ENCODE results near the gene PCARE.

The PCARE gene

DNA sequence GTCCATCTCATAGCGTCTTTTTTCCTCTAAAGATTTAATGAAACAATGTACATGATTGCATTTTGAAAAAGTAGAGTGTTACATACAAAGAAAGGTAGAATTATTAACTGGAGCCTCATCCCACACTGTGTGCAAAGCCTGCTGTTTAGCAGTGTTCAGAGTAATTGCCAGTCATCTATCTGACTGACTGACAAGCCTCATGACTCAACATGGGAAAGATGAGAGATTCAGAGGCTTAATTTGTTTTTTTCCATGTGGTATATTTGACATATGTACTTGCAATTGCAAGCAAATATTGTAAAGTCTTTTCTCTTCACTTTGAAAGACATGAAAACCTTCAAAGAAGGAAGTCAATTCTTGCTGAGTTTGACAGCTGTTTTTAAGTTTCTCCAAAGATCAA lies 14.7 kb downstream of the PCARE start:
- no peaks in the 10 kb centered on the region for H3F3A ChIP-seq (ENCODE audit: insufficient read depth, low read length)
- H3K9ac ChIP-seq (ENCODE audit: low read length), result no peak overlapping the region
- H4K20me1 ChIP-seq (ENCODE audit: insufficient read depth, low read length), result no peaks in the 10 kb centered on the region
- no peak overlapping the region for H3K27ac ChIP-seq (ENCODE audit: low read length)
- no peaks in the 10 kb centered on the region for H3K36me3 ChIP-seq (replicated peaks; ENCODE audit: insufficient read depth, low read length)
- DNase-seq, result no peak
- no peaks in the 10 kb centered on the region for H3K27me3 ChIP-seq (replicated peaks; ENCODE audit: insufficient read depth, low read length)
- H2AFZ ChIP-seq (ENCODE audit: low read length), result no peak overlapping the region
- H3K79me2 ChIP-seq (ENCODE audit: low read length), result no peaks in the 10 kb centered on the region
- no peaks in the 10 kb centered on the region for H3K9me3 ChIP-seq (replicated peaks; ENCODE audit: insufficient read depth, low read length)
- H3K4me3 ChIP-seq (ENCODE audit: low read length), result no peak overlapping the region
- no peaks in the 10 kb centered on the region for H3K4me1 ChIP-seq (ENCODE audit: low read length)
- TF ChIP-seq EZH2phosphoT487 (IDR thresholded peaks at IDR 0.05; ENCODE audit: low read length), result no peak
- no peak overlapping the region for H3K4me2 ChIP-seq (ENCODE audit: low read depth, low read length)
- no peaks in the 10 kb centered on the region for H3K9me2 ChIP-seq (replicated peaks; ENCODE audit: insufficient read depth, low read length)

- no peak overlapping the region for H3K9ac ChIP-seq (ENCODE audit: low read length)
- no peaks in the 10 kb centered on the region for H3K9me2 ChIP-seq (replicated peaks; ENCODE audit: insufficient read depth, low read length)
- H2AFZ ChIP-seq (ENCODE audit: low read length), result no peak overlapping the region
- H3F3A ChIP-seq (ENCODE audit: insufficient read depth, low read length), result no peaks in the 10 kb centered on the region
- no peaks in the 10 kb centered on the region for H3K9me3 ChIP-seq (replicated peaks; ENCODE audit: insufficient read depth, low read length)
- no peaks in the 10 kb centered on the region for H3K27me3 ChIP-seq (replicated peaks; ENCODE audit: insufficient read depth, low read length)
- no peak overlapping the region for H3K27ac ChIP-seq (ENCODE audit: low read length)
- H3K4me3 ChIP-seq (ENCODE audit: low read length), result no peak overlapping the region
- H3K36me3 ChIP-seq (replicated peaks; ENCODE audit: insufficient read depth, low read length), result no peaks in the 10 kb centered on the region
- H3K4me1 ChIP-seq (ENCODE audit: low read length), result no peaks in the 10 kb centered on the region
- H4K20me1 ChIP-seq (ENCODE audit: insufficient read depth, low read length), result no peaks in the 10 kb centered on the region
- H3K79me2 ChIP-seq (ENCODE audit: low read length), result no peaks in the 10 kb centered on the region
- no peak for DNase-seq
- H3K4me2 ChIP-seq (ENCODE audit: low read depth, low read length), result no peak overlapping the region
- TF ChIP-seq EZH2 (optimal IDR thresholded peaks at IDR 0.05; ENCODE audit: low read depth, low read length), result no peak
- no peak for TF ChIP-seq EZH2phosphoT487 (IDR thresholded peaks at IDR 0.05; ENCODE audit: low read length)
- no peak for TF ChIP-seq CTCF (IDR thresholded peaks at IDR 0.05; ENCODE audit: low read length)
Measured at GRCh38 chr2:29057006-29057405, 17.3 kb downstream of the PCARE start.

DNA sequence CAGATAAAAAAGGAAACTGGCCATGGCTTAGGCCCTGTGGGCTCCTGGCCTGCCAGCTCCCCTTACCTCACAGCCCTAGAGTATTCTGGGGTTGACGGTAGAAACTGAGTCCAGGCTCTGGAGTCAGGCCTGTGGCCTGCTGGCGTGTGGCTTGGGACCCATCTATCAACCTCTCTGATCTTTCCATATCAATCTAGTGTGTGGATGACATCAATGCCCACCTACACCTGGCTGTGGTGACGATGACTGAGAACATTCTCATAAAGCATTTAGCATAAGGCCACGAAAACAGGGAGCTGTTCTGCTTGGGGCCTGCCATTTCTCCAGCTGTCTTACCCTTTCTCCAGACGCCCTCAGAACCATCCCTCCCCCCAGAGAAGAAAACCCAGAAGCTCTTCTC lies 17.9 kb downstream of the PCARE start:
- no peak overlapping the region for H2AFZ ChIP-seq (ENCODE audit: low read length)
- no peak overlapping the region for H3K4me2 ChIP-seq (ENCODE audit: low read depth, low read length)
- no peaks in the 10 kb centered on the region for H4K20me1 ChIP-seq (ENCODE audit: insufficient read depth, low read length)
- no peak overlapping the region for H3K27ac ChIP-seq (ENCODE audit: low read length)
- H3K79me2 ChIP-seq (ENCODE audit: low read length), result no peaks in the 10 kb centered on the region
- DNase-seq, result no peak
- H3K27me3 ChIP-seq (replicated peaks; ENCODE audit: insufficient read depth, low read length), result no peaks in the 10 kb centered on the region
- H3K9ac ChIP-seq (ENCODE audit: low read length), result no peak overlapping the region
- no peaks in the 10 kb centered on the region for H3F3A ChIP-seq (ENCODE audit: insufficient read depth, low read length)
- no peak for TF ChIP-seq EZH2 (optimal IDR thresholded peaks at IDR 0.05; ENCODE audit: low read depth, low read length)
- no peak for TF ChIP-seq EZH2phosphoT487 (IDR thresholded peaks at IDR 0.05; ENCODE audit: low read length)
- no peak for TF ChIP-seq CTCF (IDR thresholded peaks at IDR 0.05; ENCODE audit: low read length)
- no peak overlapping the region for H3K4me3 ChIP-seq (ENCODE audit: low read length)
- no peaks in the 10 kb centered on the region for H3K4me1 ChIP-seq (ENCODE audit: low read length)
- H3K9me2 ChIP-seq (replicated peaks; ENCODE audit: insufficient read depth, low read length), result no peaks in the 10 kb centered on the region
- no peaks in the 10 kb centered on the region for H3K36me3 ChIP-seq (replicated peaks; ENCODE audit: insufficient read depth, low read length)
- H3K9me3 ChIP-seq (replicated peaks; ENCODE audit: insufficient read depth, low read length), result no peaks in the 10 kb centered on the region

GRCh38 chr2:29055601-29056000 lies 18.7 kb downstream of the PCARE start:
- H3F3A ChIP-seq (ENCODE audit: insufficient read depth, low read length), result no peaks in the 10 kb centered on the region
- no peaks in the 10 kb centered on the region for H3K9me3 ChIP-seq (replicated peaks; ENCODE audit: insufficient read depth, low read length)
- no peak overlapping the region for H3K4me3 ChIP-seq (ENCODE audit: low read length)
- H3K4me2 ChIP-seq (ENCODE audit: low read depth, low read length), result no peak overlapping the region
- no peak for DNase-seq
- H4K20me1 ChIP-seq (ENCODE audit: insufficient read depth, low read length), result no peaks in the 10 kb centered on the region
- H3K4me1 ChIP-seq (ENCODE audit: low read length), result no peaks in the 10 kb centered on the region
- no peaks in the 10 kb centered on the region for H3K9me2 ChIP-seq (replicated peaks; ENCODE audit: insufficient read depth, low read length)
- H3K27me3 ChIP-seq (replicated peaks; ENCODE audit: insufficient read depth, low read length), result no peaks in the 10 kb centered on the region
- no peak overlapping the region for H3K27ac ChIP-seq (ENCODE audit: low read length)
- H3K79me2 ChIP-seq (ENCODE audit: low read length), result no peaks in the 10 kb centered on the region
- no peak overlapping the region for H2AFZ ChIP-seq (ENCODE audit: low read length)
- no peaks in the 10 kb centered on the region for H3K36me3 ChIP-seq (replicated peaks; ENCODE audit: insufficient read depth, low read length)
- no peak overlapping the region for H3K9ac ChIP-seq (ENCODE audit: low read length)
- TF ChIP-seq CTCF (IDR thresholded peaks at IDR 0.05; ENCODE audit: low read length) (no peak), EZH2phosphoT487 (IDR thresholded peaks at IDR 0.05; ENCODE audit: low read length) (no peak), EZH2 (optimal IDR thresholded peaks at IDR 0.05; ENCODE audit: low read depth, low read length) (no peak)
